Thyroid gland (tissue), 4 donors: ENCODE results near the gene CACNA1D. TPM values are rescaled to one million over a fixed set of nuclear protein-coding genes. Genes with fewer than 3 reads are reported as not detected.
"Not testable (repeated sequence)": the region's sequence is repeated elsewhere in the genome, so short reads cannot be mapped to it uniquely, and the experiment has no call there.

Experiments used
- DNase-seq, 2 donors: peaks; one replicate each; pipeline ENCODE4 v3.0.0-alpha.2; 2019
- H3K27ac ChIP-seq, 3 donors: fragments of 200-600 bp; sonication (generic); 1 replicate in 2 of 3; 2 replicates in 1 of 3; pipeline ENCODE4 v1.5.1; 2016 to 2019; ENCODE audit warnings: mild to moderate bottlenecking in 1 of 3, moderate library complexity in 1 of 3
- H3K27me3 ChIP-seq: fragments of 200-600 bp; sonication (generic); one replicate; pipeline ENCODE4 v1.5.1; 2019
- H3K36me3 ChIP-seq, 2 donors: fragments of 200-600 bp; sonication (generic); one replicate each; pipeline ENCODE4 v1.5.1; 2016 to 2019
- H3K4me1 ChIP-seq, 2 donors: fragments of 200-600 bp; sonication (generic); one replicate each; pipeline ENCODE4 v1.5.1; 2017 to 2019
- H3K4me3 ChIP-seq, 3 donors: fragments of 200-600 bp; sonication (generic); replicated peaks in 1 of 3; 1 replicate in 2 of 3; 2 replicates in 1 of 3; pipeline ENCODE4 v1.5.1; 2016; ENCODE audit warnings: mild to moderate bottlenecking in 1 of 3
- H3K9me3 ChIP-seq: fragments of 200-600 bp; sonication (generic); one replicate; pipeline ENCODE4 v1.5.1; 2017
- CTCF ChIP-seq, 6 experiments: fragments of 200-600 bp in 3 of 6; fragments of 450-650 bp in 3 of 6; sonication (generic) in 3 of 6; IDR thresholded peaks; one replicate each; pipeline ENCODE4 v1.5.1; 2016 to 2019; ENCODE audit warnings: antibody characterized with exemption in 6 of 6, mild to moderate bottlenecking in 2 of 6, inconsistent platforms in 1 of 6, moderate library complexity in 1 of 6
- POLR2A ChIP-seq, 2 donors: fragments of 450-650 bp; IDR thresholded peaks; one replicate each; pipeline ENCODE4 v1.6.1; 2017; ENCODE audit warnings: antibody characterized with exemption in 2 of 2, mild to moderate bottlenecking in 2 of 2, moderate library complexity in 1 of 2
- WGBS, 2 donors: methylation state at CpG; one replicate each; pipeline ENCODE4 v1.1.5; 2017; 5-methylcytosine and 5-hydroxymethylcytosine counted together
- intact Hi-C: fragments of 100-400 bp; cut with DNase I; formaldehyde crosslinking; loops from one replicate; pipeline ENCODE4 v1.15.1; 2023
- total RNA-seq, 4 donors: library from RNA; depleted of rRNA; stranded (reverse); fragments of >200 nt; gene quantifications; one replicate each; pipeline ENCODE4 v1.2.3, GENCODE V29; 2016

CACNA1D gene
- total RNA-seq, 4 donors from 2014 or later, result 7.1 to 46.1 (median 27.3) TPM

GRCh38 chr3:53473422-53473821 lies 21.0 kb upstream of the CACNA1D start:
- Histone ChIP-seq H3K36me3 (no peaks in the 10 kb centered on the region), H3K27ac (no peak overlapping the region), H3K9me3 (no peaks in the 10 kb centered on the region), H3K27me3 (no peaks in the 10 kb centered on the region), H3K4me1 (no peaks in the 10 kb centered on the region), H3K4me3 (no peak overlapping the region)
- WGBS, 2 donors, result 80 to 100% methylated on average over 1 to 2 of the region's 2 CpGs
- TF ChIP-seq CTCF (IDR thresholded peaks at IDR 0.05) (no peak), POLR2A (IDR thresholded peaks at IDR 0.05) (no peak)
- DNase-seq, result no peak
- intact Hi-C loops, result no loop called here

- H3K27ac ChIP-seq, H3K4me3 ChIP-seq, H3K9me3 ChIP-seq, H3K27me3 ChIP-seq, DNase-seq, H3K36me3 ChIP-seq, intact Hi-C loops, H3K4me1 ChIP-seq: not testable (repeated sequence)
- 76 to 98% methylated on average over 3 of the region's 3 CpGs for WGBS, 2 donors
Observed at GRCh38 chr3:53476372-53476771, 18.0 kb upstream of the CACNA1D start.

GRCh38 chr3:53477689-53478088 lies 16.7 kb upstream of the CACNA1D start:
- H3K9me3 ChIP-seq, H3K4me3 ChIP-seq, intact Hi-C loops, H3K27ac ChIP-seq, DNase-seq, H3K4me1 ChIP-seq, H3K27me3 ChIP-seq, H3K36me3 ChIP-seq: not testable (repeated sequence)
- 79 to 83% methylated on average over 1 of the region's 1 CpG for WGBS, 2 donors

GRCh38 chr3:53478166-53478830 lies 16.1 kb upstream of the CACNA1D start:
- intact Hi-C loops, result no loop called here
- Histone ChIP-seq H3K27me3 (no peaks in the 10 kb centered on the region), H3K4me3 (no peak overlapping the region), H3K4me1 (no peaks in the 10 kb centered on the region), H3K36me3 (no peaks in the 10 kb centered on the region), H3K27ac (no peak overlapping the region), H3K9me3 (no peaks in the 10 kb centered on the region)
- DNase-seq, result no peak
- 45 to 53% methylated on average over 1 of the region's 1 CpG for WGBS, 2 donors
- TF ChIP-seq CTCF (IDR thresholded peaks at IDR 0.05) (no peak), POLR2A (IDR thresholded peaks at IDR 0.05) (no peak)

- no peak for TF ChIP-seq POLR2A (IDR thresholded peaks at IDR 0.05)
- TF ChIP-seq CTCF (IDR thresholded peaks at IDR 0.05), result no peak
Observed at GRCh38 chr3:53478921-53479664, 15.3 kb upstream of the CACNA1D start.

GRCh38 chr3:53482227-53482626 lies 12.2 kb upstream of the CACNA1D start:
- TF ChIP-seq CTCF (IDR thresholded peaks at IDR 0.05), result no peak
- TF ChIP-seq POLR2A (IDR thresholded peaks at IDR 0.05), result no peak
- WGBS, 2 donors, result 78 to 93% methylated on average over 1 of the region's 1 CpG

More at GRCh38 chr3:53478921-53479664, 15.3 kb upstream of the CACNA1D start:
- WGBS, 2 donors, result 75 to 82% methylated on average over 4 of the region's 4 CpGs
- H3K27me3 ChIP-seq, result no peaks in the 10 kb centered on the region
- H3K4me1 ChIP-seq, result no peaks in the 10 kb centered on the region
- H3K9me3 ChIP-seq, result no peaks in the 10 kb centered on the region
- no peak overlapping the region for H3K4me3 ChIP-seq
- H3K27ac ChIP-seq, result no peak overlapping the region
- no peaks in the 10 kb centered on the region for H3K36me3 ChIP-seq
- intact Hi-C loops, result no loop called here
- DNase-seq, result no peak

More at GRCh38 chr3:53482227-53482626, 12.2 kb upstream of the CACNA1D start:
- DNase-seq, result no peak
- no peak overlapping the region for H3K4me3 ChIP-seq
- no peak overlapping the region for H3K27ac ChIP-seq
- no peaks in the 10 kb centered on the region for H3K9me3 ChIP-seq
- H3K27me3 ChIP-seq, result no peaks in the 10 kb centered on the region
- intact Hi-C loops, result no loop called here
- H3K36me3 ChIP-seq, result no peaks in the 10 kb centered on the region
- no peaks in the 10 kb centered on the region for H3K4me1 ChIP-seq
